DOHH2 (cell line): ENCODE results near the gene RAB4B.

Experiments used
- CTCF ChIP-seq: fragments of 200-600 bp; sonication (generic); IDR thresholded peaks from one replicate; pipeline ENCODE4 v1.5.1; 2014; ENCODE audit warnings: antibody characterized with exemption, mild to moderate bottlenecking, low read depth, low read length; ENCODE audit not compliant: poor library complexity, severe bottlenecking
- EZH2phosphoT487 ChIP-seq: fragments of 200-600 bp; sonication (generic); IDR thresholded peaks from 2 replicates; pipeline ENCODE4 v1.6.1; 2017; ENCODE audit warnings: borderline replicate concordance, mild to moderate bottlenecking, antibody characterized with exemption, low read length, moderate library complexity, mixed read lengths

GRCh38 chr19:40747536-40747935 lies 30.5 kb upstream of the RAB4B start:
- no peak for TF ChIP-seq CTCF
- TF ChIP-seq EZH2phosphoT487 = no peak
